GM12878 (cell line): ENCODE data around the gene TRIM4. TPM values are rescaled to one million over a fixed set of nuclear protein-coding genes. Genes with fewer than 3 reads are reported as not detected.

ENCODE experiments used
- ATAC-seq: fragments of 200-7000 bp; cut with Tn5 transposase; 3 replicates; pipeline ENCODE4 v1.9.1; 2020; ENCODE audit warnings: mild to moderate bottlenecking, moderate library complexity
- BruUV-seq: library from RNA; stranded (reverse); fragments of 400-500 nt; replicated peaks from 2 replicates; lab custom pipeline; 2021; lab: Mats Ljungman, UMichigan
- CTCF ChIA-PET: fragments of 300-600 bp; sonication (Branson Sonifier 250); formaldehyde crosslinking; extraction: SDS; loops from one replicate; lab custom pipeline; 2021; ENCODE audit warnings: inconsistent platforms; lab: Yijun Ruan, JAX
- POLR2A ChIA-PET: fragments of 350-600 bp; formaldehyde crosslinking; extraction: SDS; loops from one replicate; lab custom pipeline; 2021; ENCODE audit warnings: inconsistent platforms; lab: Charles Lee
- RAD21 ChIA-PET: fragments of 300-600 bp; sonication (Branson Sonifier 250); formaldehyde crosslinking; loops from one replicate; lab custom pipeline; 2023; ENCODE audit warnings: antibody characterized with exemption; ENCODE audit not compliant: unreplicated experiment; lab: Charles Lee
- SMC1A ChIA-PET: fragments of 300-600 bp; sonication (Branson Sonifier 250); formaldehyde crosslinking; loops from one replicate; lab custom pipeline; 2023; ENCODE audit not compliant: unreplicated experiment, uncharacterized antibody; lab: Charles Lee
- DNase-seq: peaks from one replicate; pipeline ENCODE4 v3.0.0-alpha.2; 2011; ENCODE audit warnings: low read depth, low spot score
- FAIRE-seq: peaks from 3 replicates; lab custom pipeline; 2011; peaks lifted over from hg19 to GRCh38; lab: Jason Lieb, UNC
- H2AFZ ChIP-seq: 2 replicates; pipeline ENCODE4 v1.6.0; 2011; ENCODE audit warnings: low read depth, low read length, control low read depth; ENCODE audit not compliant: control insufficient read depth
- H3K27ac ChIP-seq: 2 replicates; pipeline ENCODE4 v1.5.1; 2011; ENCODE audit warnings: control low read depth; ENCODE audit not compliant: control insufficient read depth, insufficient read depth
- H3K27me3 ChIP-seq, 2 experiments: replicated peaks in 1 of 2; 2 replicates each; pipeline versions ENCODE4 v1.6.0 to v1.6.1; 2011; ENCODE audit warnings: low read length in 1 of 2; ENCODE audit not compliant: control insufficient read depth in 2 of 2, insufficient read depth in 2 of 2
- H3K36me3 ChIP-seq, 2 experiments: 2 replicates each; pipeline ENCODE4 v1.5.1; 2011; ENCODE audit warnings: low read length in 1 of 2; ENCODE audit not compliant: control insufficient read depth in 2 of 2, insufficient read depth in 2 of 2
- H3K4me1 ChIP-seq: 2 replicates; pipeline ENCODE4 v1.6.1; 2011; ENCODE audit warnings: mild to moderate bottlenecking, low read length, moderate library complexity, mixed read lengths; ENCODE audit not compliant: control insufficient read depth, insufficient read depth
- H3K4me2 ChIP-seq: 2 replicates; pipeline ENCODE4 v1.6.0; 2011; ENCODE audit warnings: control low read depth; ENCODE audit not compliant: control insufficient read depth, insufficient read depth
- H3K4me3 ChIP-seq: fragments of 200-600 bp; sonication (generic); 2 replicates; pipeline ENCODE4 v1.5.1; 2016
- H3K79me2 ChIP-seq: 2 replicates; pipeline ENCODE4 v1.6.0; 2011; ENCODE audit warnings: low read length; ENCODE audit not compliant: control insufficient read depth, insufficient read depth
- H3K9ac ChIP-seq: 2 replicates; pipeline ENCODE4 v1.8.0; 2011; ENCODE audit warnings: low read length, control low read depth, mixed read lengths; ENCODE audit not compliant: control insufficient read depth, insufficient read depth
- H3K9me3 ChIP-seq: replicated peaks from 3 replicates; pipeline ENCODE4 v1.5.1; 2011; ENCODE audit warnings: mild to moderate bottlenecking, low read length; ENCODE audit not compliant: control insufficient read depth, insufficient read depth
- H4K20me1 ChIP-seq: 2 replicates; pipeline ENCODE4 v1.6.0; 2011; ENCODE audit not compliant: control insufficient read depth, insufficient read depth
- BCL11A ChIP-seq: IDR thresholded peaks from 2 replicates; pipeline ENCODE4 v1.6.1; 2011; ENCODE audit warnings: low read depth, low read length
- E4F1 ChIP-seq: fragments of 450-650 bp; IDR thresholded peaks from 2 replicates; pipeline ENCODE4 v1.6.1; 2018; ENCODE audit warnings: borderline replicate concordance, mild to moderate bottlenecking; ENCODE audit not compliant: partially characterized antibody
- EP300 ChIP-seq, 2 experiments: fragments of 150-350 bp in 1 of 2; IDR thresholded peaks; 2 replicates each; pipeline ENCODE4 v1.6.1; 2011 to 2012; ENCODE audit warnings: low read depth in 2 of 2, low read length in 2 of 2, borderline replicate concordance in 1 of 2, improper control_type of control experiment in 1 of 2, inconsistent platforms in 1 of 2; ENCODE audit not compliant: control insufficient read depth in 1 of 2
- ESRRA ChIP-seq: IDR thresholded peaks from 2 replicates; pipeline ENCODE4 v1.6.1; 2012; ENCODE audit warnings: mild to moderate bottlenecking, low read length, improper control_type of control experiment
- FOXM1 ChIP-seq: IDR thresholded peaks from 2 replicates; pipeline ENCODE4 v1.6.1; 2012; ENCODE audit warnings: low read depth, mild to moderate bottlenecking, inconsistent platforms, low read length, moderate library complexity
- KDM1A ChIP-seq: fragments of 200-600 bp; sonication (generic); IDR thresholded peaks from 2 replicates; pipeline ENCODE4 v1.6.1; 2016; ENCODE audit warnings: borderline replicate concordance
- MYB ChIP-seq: fragments of 150-350 bp; IDR thresholded peaks from 2 replicates; pipeline ENCODE4 v1.6.1; 2014; ENCODE audit warnings: mild to moderate bottlenecking, low read depth, low read length, borderline replicate concordance
- NFYA ChIP-seq: IDR thresholded peaks from 2 replicates; pipeline ENCODE4 v1.6.1; 2011; ENCODE audit warnings: low read depth, mild to moderate bottlenecking, low read length, improper control_type of control experiment, borderline replicate concordance
- NR2C2 ChIP-seq: IDR thresholded peaks from 2 replicates; pipeline ENCODE4 v1.6.1; 2011; ENCODE audit warnings: borderline replicate concordance, low read depth; ENCODE audit not compliant: control insufficient read depth, insufficient read length
- RB1 ChIP-seq: fragments of 450-650 bp; formaldehyde crosslinking; IDR thresholded peaks from 2 replicates; pipeline ENCODE4 v1.6.1; 2017; ENCODE audit warnings: mild to moderate bottlenecking, borderline replicate concordance
- SP1 ChIP-seq: IDR thresholded peaks from one replicate; pipeline ENCODE4 v1.6.1; 2011; ENCODE audit warnings: low read depth, low read length
- TBL1XR1 ChIP-seq: IDR thresholded peaks from 2 replicates; pipeline ENCODE4 v1.6.1; 2012; ENCODE audit warnings: low read depth, low read length, improper control_type of control experiment
- ZBTB4 ChIP-seq: fragments of 450-650 bp; formaldehyde crosslinking; IDR thresholded peaks from 2 replicates; pipeline ENCODE4 v1.4.0; 2022; ENCODE audit warnings: mild to moderate bottlenecking, moderate library complexity
- ZNF622 ChIP-seq: fragments of 450-650 bp; IDR thresholded peaks from 2 replicates; pipeline ENCODE4 v1.6.1; 2017; ENCODE audit warnings: mild to moderate bottlenecking, inconsistent platforms
- ZSCAN29 ChIP-seq: fragments of 450-650 bp; IDR thresholded peaks from 2 replicates; pipeline ENCODE4 v1.6.1; 2017; ENCODE audit warnings: mild to moderate bottlenecking, moderate library complexity
- in situ Hi-C: fragments of 300-500 bp; cut with MboI; formaldehyde crosslinking; loops from 9 replicates; pipeline ENCODE4 v1.14.3; 2018; ENCODE audit warnings: mixed read lengths
- intact Hi-C: fragments of 100-400 bp; cut with micrococcal nuclease; formaldehyde crosslinking; loops from one replicate; pipeline ENCODE4 v1.14.2; 2022; ENCODE audit not compliant: unreplicated experiment
- polyA plus RNA-seq, 11 experiments: library from polyadenylated mRNA; depleted of rRNA in 4 of 11; unstranded in 6 of 11; stranded (reverse) in 5 of 11; fragments of >200 nt; fragmentation: Nextera tagmentation in 4 of 11; fragmentation: Illumina TruSeq in 1 of 11; extraction: Ambion mirVana in 4 of 11; extraction: Trizol in 1 of 11; gene quantifications; 1 replicate in 1 of 11; 2 replicates in 10 of 11; pipeline versions ENCODE4 v1.2.1 to v1.2.3, GENCODE V29; 2011 to 2016; ENCODE audit warnings: inconsistent platforms in 2 of 11, missing spikeins in 2 of 11, low read depth in 1 of 11
- total RNA-seq, 4 experiments: library from RNA; depleted of rRNA in 3 of 4; stranded (reverse); fragments of >200 nt in 3 of 4; fragmentation: Illumina TruSeq in 1 of 4; extraction: Trizol in 1 of 4; gene quantifications; 2 replicates each; pipeline versions ENCODE4 v1.2.1 to v1.2.3, GENCODE V29; 2013 to 2021

The TRIM4 gene
- total and polyA plus RNA-seq, 10 of the 15 experiments (the other 5 are each of a cell fraction or from before 2014, with no cell fraction given): 4.8 to 21.8 (median 17.9) TPM

GRCh38 chr7:99894738-99895137, 24.6 kb downstream of the TRIM4 start:
- in situ Hi-C loops: no loop called here
- BruUV-seq: no TSS peak
- Histone ChIP-seq H3K27me3 (no peaks in the 10 kb centered on the region), H3K79me2 (no peaks in the 10 kb centered on the region), H3K9me3 (no peaks in the 10 kb centered on the region; the same call in 2 of the 3 replicates), H3K4me3 (no peak overlapping the region), H3K27ac (no peak overlapping the region), H3K4me2 (no peak overlapping the region), H2AFZ (no peak overlapping the region), H3K4me1 (peaks cover 8% of the 10 kb centered on the region), H3K36me3 (peaks cover 0 to 11% of the 10 kb centered on the region in 2 experiments; a peak in 2 of 4 replicates), H3K9ac (no peak overlapping the region), H4K20me1 (no peaks in the 10 kb centered on the region)
- TF ChIP-seq RB1 (no peak), NFYA (no peak), SP1 (no peak), ESRRA (no peak), KDM1A (no peak), ZNF622 (no peak), EP300 (IDR thresholded peaks at IDR 0.05; ENCODE audit: borderline replicate concordance in 1 of 2, control insufficient read depth in 1 of 2, low read depth in 2 of 2, low read length in 2 of 2) (no peak), TBL1XR1 (no peak), BCL11A (no peak), E4F1 (no peak), ZBTB4 (CRISPR knock-in tag) (no peak), ZSCAN29 (no peak), NR2C2 (no peak), MYB (no peak), FOXM1 (no peak)
- intact Hi-C loops: no loop called here
- ChIA-PET POLR2A (no interaction called here), CTCF (interaction anchor here (1.2 kb wide), 1 partner anchor 19 kb away, joined by 4 read pairs; no protein-coding TSS in a partner anchor), SMC1A (no interaction called here), RAD21 (no interaction called here)
- FAIRE-seq: no peak
- no peak for DNase-seq
- ATAC-seq: no peak
